Measurements from ENCODE around the gene PHLPP1. TPM values are rescaled to one million over a fixed set of nuclear protein-coding genes. Genes with fewer than 3 reads are reported as not detected.

PHLPP1 gene
- total and polyA plus RNA-seq, 9 of the 15 experiments (the other 6 are each of a cell fraction or from before 2014, with no cell fraction given) = 0.56 to 9.0 (median 4.5) TPM

DNA sequence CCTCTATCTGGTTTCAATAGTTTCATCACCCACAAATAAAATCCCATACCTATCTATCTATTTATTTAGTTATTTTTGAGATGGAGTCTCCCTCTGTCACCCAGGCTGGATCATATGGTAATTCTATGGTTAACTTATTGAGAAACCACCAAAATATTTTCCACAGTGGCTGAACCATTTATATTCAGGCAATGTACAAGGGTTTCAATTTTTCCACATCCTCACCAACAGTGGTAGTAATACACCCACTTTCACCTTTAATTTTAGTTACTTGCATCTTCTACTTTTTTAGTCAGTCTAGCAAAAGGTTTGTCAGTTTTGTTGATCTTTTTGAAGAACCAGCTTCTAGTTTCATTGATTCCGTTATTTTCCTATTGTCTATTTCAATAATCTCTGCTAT, 46.1 kb upstream of the PHLPP1 start (continued):
- TF ChIP-seq, protein P1, sequence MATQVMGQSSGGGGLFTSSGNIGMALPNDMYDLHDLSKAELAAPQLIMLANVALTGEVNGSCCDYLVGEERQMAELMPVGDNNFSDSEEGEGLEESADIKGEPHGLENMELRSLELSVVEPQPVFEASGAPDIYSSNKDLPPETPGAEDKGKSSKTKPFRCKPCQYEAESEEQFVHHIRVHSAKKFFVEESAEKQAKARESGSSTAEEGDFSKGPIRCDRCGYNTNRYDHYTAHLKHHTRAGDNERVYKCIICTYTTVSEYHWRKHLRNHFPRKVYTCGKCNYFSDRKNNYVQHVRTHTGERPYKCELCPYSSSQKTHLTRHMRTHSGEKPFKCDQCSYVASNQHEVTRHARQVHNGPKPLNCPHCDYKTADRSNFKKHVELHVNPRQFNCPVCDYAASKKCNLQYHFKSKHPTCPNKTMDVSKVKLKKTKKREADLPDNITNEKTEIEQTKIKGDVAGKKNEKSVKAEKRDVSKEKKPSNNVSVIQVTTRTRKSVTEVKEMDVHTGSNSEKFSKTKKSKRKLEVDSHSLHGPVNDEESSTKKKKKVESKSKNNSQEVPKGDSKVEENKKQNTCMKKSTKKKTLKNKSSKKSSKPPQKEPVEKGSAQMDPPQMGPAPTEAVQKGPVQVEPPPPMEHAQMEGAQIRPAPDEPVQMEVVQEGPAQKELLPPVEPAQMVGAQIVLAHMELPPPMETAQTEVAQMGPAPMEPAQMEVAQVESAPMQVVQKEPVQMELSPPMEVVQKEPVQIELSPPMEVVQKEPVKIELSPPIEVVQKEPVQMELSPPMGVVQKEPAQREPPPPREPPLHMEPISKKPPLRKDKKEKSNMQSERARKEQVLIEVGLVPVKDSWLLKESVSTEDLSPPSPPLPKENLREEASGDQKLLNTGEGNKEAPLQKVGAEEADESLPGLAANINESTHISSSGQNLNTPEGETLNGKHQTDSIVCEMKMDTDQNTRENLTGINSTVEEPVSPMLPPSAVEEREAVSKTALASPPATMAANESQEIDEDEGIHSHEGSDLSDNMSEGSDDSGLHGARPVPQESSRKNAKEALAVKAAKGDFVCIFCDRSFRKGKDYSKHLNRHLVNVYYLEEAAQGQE (IDR thresholded peaks at IDR 0.05; ENCODE audit: borderline replicate concordance) = no peak
- TF ChIP-seq, protein P1 (CRISPR knock-in tag; IDR thresholded peaks at IDR 0.05; ENCODE audit: low read depth) = no peak
- TF ChIP-seq HOXB6 (CRISPR knock-in tag; IDR thresholded peaks at IDR 0.05; ENCODE audit: borderline replicate concordance) = no peak
